GM21786 (cell line): ENCODE data around the gene ZHX3.
"Not testable (repeated sequence)": the region's sequence is repeated elsewhere in the genome, so short reads cannot be mapped to it uniquely, and the experiment has no call there.

Experiments
- ATAC-seq: cut with Tn5 transposase; IDR thresholded peaks from one replicate; pipeline ENCODE4 v1.9.1; 2021; ENCODE audit not compliant: unreplicated experiment

The ZHX3 gene

GRCh38 chr20:41334443-41335421 lies 17.2 kb upstream of the ZHX3 start:
- no peak for ATAC-seq

- no peak for ATAC-seq
Observed at GRCh38 chr20:41334036-41334435, 16.5 kb upstream of the ZHX3 start.

GRCh38 chr20:41331731-41332130 lies 14.2 kb upstream of the ZHX3 start:
- ATAC-seq: no peak

GRCh38 chr20:41330941-41331340 lies 13.4 kb upstream of the ZHX3 start:
- ATAC-seq: no peak

- ATAC-seq: no peak
Observed at GRCh38 chr20:41330343-41330720, 12.8 kb upstream of the ZHX3 start.

- peak; percentile 83 for ATAC-seq
Observed at GRCh38 chr20:41329435-41330342, 12.2 kb upstream of the ZHX3 start.

- no peak for ATAC-seq
Observed at GRCh38 chr20:41327178-41327577, 9.6 kb upstream of the ZHX3 start.

- ATAC-seq: no peak
Observed at GRCh38 chr20:41320976-41321375, 3.4 kb upstream of the ZHX3 start.

GRCh38 chr20:41320441-41320840 lies 2.9 kb upstream of the ZHX3 start:
- no peak for ATAC-seq

- ATAC-seq: no peak
Observed at GRCh38 chr20:41318271-41318649, 729 bp upstream of the ZHX3 start.

- ATAC-seq: peak; percentile 52
Observed at GRCh38 chr20:41316602-41317545, 657 bp downstream of the ZHX3 start.

GRCh38 chr20:41316051-41316450 lies 1.5 kb downstream of the ZHX3 start:
- ATAC-seq: no peak

- ATAC-seq: no peak
Observed at GRCh38 chr20:41314386-41314785, 3.1 kb downstream of the ZHX3 start.

GRCh38 chr20:41312009-41312408 lies 5.5 kb downstream of the ZHX3 start:
- ATAC-seq: not testable (repeated sequence)

GRCh38 chr20:41309817-41310216 lies 7.7 kb downstream of the ZHX3 start:
- no peak for ATAC-seq

- no peak for ATAC-seq
Observed at GRCh38 chr20:41308726-41309413, 8.7 kb downstream of the ZHX3 start.

GRCh38 chr20:41308290-41308711 lies 9.2 kb downstream of the ZHX3 start:
- no peak for ATAC-seq

- no peak for ATAC-seq
Observed at GRCh38 chr20:41307021-41307420, 10.5 kb downstream of the ZHX3 start.

- ATAC-seq: peak; percentile 82
Observed at GRCh38 chr20:41306061-41306727, 11.3 kb downstream of the ZHX3 start.
